HepG2 (cell line): Measurements from ENCODE around the gene PLET1. TPM values are rescaled to one million over a fixed set of nuclear protein-coding genes. Genes with fewer than 3 reads are reported as not detected.

Experiments used
- ATAC-seq: fragments of 200-7000 bp; cut with Tn5 transposase; 3 replicates; pipeline ENCODE4 v1.9.1; 2020; ENCODE audit warnings: mild to moderate bottlenecking, moderate library complexity
- BruUV-seq: library from RNA; stranded (reverse); fragments of 400-500 nt; replicated peaks from 2 replicates; lab custom pipeline; 2021; lab: Mats Ljungman, UMichigan
- CTCF ChIA-PET: fragments of 300-600 bp; formaldehyde crosslinking; extraction: SDS; loops from one replicate; lab custom pipeline; 2021; ENCODE audit warnings: low total read pairs, inconsistent platforms, low intra/inter-chr PET ratio; lab: Yijun Ruan, JAX
- POLR2A ChIA-PET: fragments of 350-600 bp; sonication (Branson Sonifier 250); formaldehyde crosslinking; loops from one replicate; lab custom pipeline; 2020; ENCODE audit warnings: antibody characterized with exemption, inconsistent platforms; lab: Yijun Ruan, JAX
- DNase-seq: peaks from one replicate; pipeline ENCODE4 v3.0.0-alpha.2; 2015; ENCODE audit warnings: low spot score
- FAIRE-seq: peaks from 3 replicates; lab custom pipeline; 2011; peaks lifted over from hg19 to GRCh38; lab: Jason Lieb, UNC
- H2AFZ ChIP-seq: one replicate; pipeline ENCODE4 v1.6.1; 2011; ENCODE audit warnings: low read length, inconsistent platforms
- H3K27ac ChIP-seq: fragments of 300-600 bp; 3 replicates; pipeline ENCODE4 v1.8.0; 2011; ENCODE audit warnings: mixed run types, mild to moderate bottlenecking, mixed read lengths, low read length, inconsistent platforms; ENCODE audit not compliant: insufficient read depth; ENCODE audit errors: extremely low read length
- H3K27me3 ChIP-seq, 2 experiments: fragments of 200-600 bp in 1 of 2; 2 replicates in 1 of 2; 3 replicates in 1 of 2; pipeline versions ENCODE4 v1.6.0 to v1.8.0; 2011; ENCODE audit warnings: low read length in 2 of 2, mild to moderate bottlenecking in 2 of 2, moderate library complexity in 2 of 2, inconsistent platforms in 1 of 2; ENCODE audit not compliant: insufficient read depth in 2 of 2, control insufficient read depth in 1 of 2
- H3K36me3 ChIP-seq, 2 experiments: fragments of 200-600 bp in 1 of 2; replicated peaks in 1 of 2; 2 replicates in 1 of 2; 3 replicates in 1 of 2; pipeline versions ENCODE4 v1.5.1 to v1.8.0; 2011; ENCODE audit warnings: low read length in 2 of 2, inconsistent platforms in 1 of 2; ENCODE audit not compliant: insufficient read depth in 2 of 2, control insufficient read depth in 1 of 2
- H3K4me1 ChIP-seq: 2 replicates; pipeline ENCODE4 v1.5.1; 2012; ENCODE audit warnings: low read length, inconsistent platforms; ENCODE audit not compliant: insufficient read depth
- H3K4me2 ChIP-seq: 2 replicates; pipeline ENCODE4 v1.6.0; 2011; ENCODE audit warnings: low read depth, low read length, inconsistent platforms
- H3K4me3 ChIP-seq, 3 experiments: fragments of 200-600 bp in 1 of 3; sonication (generic), shearing (Covaris generic) in 1 of 3; replicated peaks in 1 of 3; 2 replicates each; pipeline ENCODE4 v1.5.1; 2011 to 2016; ENCODE audit warnings: low read length in 3 of 3, inconsistent platforms in 2 of 3, low read depth in 2 of 3, mild to moderate bottlenecking in 2 of 3, control low read depth in 1 of 3, mixed read lengths in 1 of 3; ENCODE audit not compliant: insufficient read depth in 1 of 3
- H3K79me2 ChIP-seq: one replicate; pipeline ENCODE4 v1.6.1; 2011; ENCODE audit warnings: low read length, inconsistent platforms; ENCODE audit not compliant: insufficient read depth
- H3K9ac ChIP-seq: 2 replicates; pipeline ENCODE4 v1.6.0; 2011; ENCODE audit warnings: mild to moderate bottlenecking, low read depth, low read length, inconsistent platforms; ENCODE audit not compliant: insufficient read depth
- H3K9me3 ChIP-seq: 2 replicates; pipeline ENCODE4 v1.5.1; 2012; ENCODE audit warnings: mild to moderate bottlenecking, low read length
- H4K20me1 ChIP-seq: 2 replicates; pipeline ENCODE4 v1.6.0; 2011; ENCODE audit warnings: inconsistent platforms, mild to moderate bottlenecking, low read length, moderate library complexity; ENCODE audit not compliant: insufficient read depth
- AGO2 ChIP-seq: fragments of 200-400 bp; formaldehyde crosslinking; optimal IDR thresholded peaks from 2 replicates; pipeline ENCODE3; 2017; ENCODE audit warnings: mild to moderate bottlenecking, low read depth, low read length, moderate library complexity
- THYN1 ChIP-seq: sonication (generic); formaldehyde crosslinking; IDR thresholded peaks from 2 replicates; pipeline ENCODE4 v1.8.1; 2023; ENCODE audit warnings: low read depth, mild to moderate bottlenecking, moderate library complexity, missing genetic modification reagents, borderline replicate concordance
- ZFP1 ChIP-seq: IDR thresholded peaks from 2 replicates; pipeline ENCODE4 v1.6.1; 2016
- WGBS: methylation state at CpG from one replicate; pipeline ENCODE4 v1.1.6; 2017; ENCODE audit warnings: low lambda C conversion rate; 5-methylcytosine and 5-hydroxymethylcytosine counted together
- in situ Hi-C: cut with HindIII; loops from 2 replicates; pipeline ENCODE4 v1.10.0; 2017; ENCODE audit warnings: low pct_unique_long_range_greater_than_20kb; ENCODE audit not compliant: extremely low pct_ligation_motif_present
- intact Hi-C: fragments of 100-400 bp; cut with micrococcal nuclease; formaldehyde crosslinking; loops from one replicate; pipeline ENCODE4 v1.10.0; 2022; ENCODE audit not compliant: unreplicated experiment
- polyA plus RNA-seq, 8 experiments: library from polyadenylated mRNA; depleted of rRNA in 3 of 8; stranded (reverse) in 7 of 8; unstranded in 1 of 8; fragments of >200 nt; fragmentation: Illumina TruSeq in 4 of 8; extraction: Trizol in 4 of 8; gene quantifications; 2 replicates each; pipeline versions ENCODE4 v1.2.1 to v1.2.3, GENCODE V29; 2011 to 2016; ENCODE audit warnings: low read depth in 4 of 8, missing spikeins in 1 of 8, mixed read lengths in 1 of 8; ENCODE audit not compliant: insufficient read depth in 1 of 8
- total RNA-seq, 5 experiments: library from RNA; depleted of rRNA; stranded (reverse); fragments of >200 nt; fragmentation: Illumina TruSeq; extraction: Trizol; gene quantifications; 2 replicates each; pipeline ENCODE4 v1.2.3, GENCODE V29; 2016; ENCODE audit warnings: low read depth in 1 of 5
- TF ChIP-seq, protein P1 (sequence below): sonication (generic); formaldehyde crosslinking; IDR thresholded peaks from 2 replicates; pipeline ENCODE4 v1.5.0; 2020; ENCODE audit warnings: mild to moderate bottlenecking, missing genetic modification reagents
- TF ChIP-seq, protein P2 (sequence below), 2 experiments: fragments of 450-650 bp in 1 of 2; sonication (generic) in 1 of 2; formaldehyde crosslinking in 1 of 2; IDR thresholded peaks; 2 replicates each; pipeline versions ENCODE4 v1.6.1 to v1.8.0; 2016 to 2022; ENCODE audit warnings: antibody characterized with exemption in 1 of 2, mild to moderate bottlenecking in 1 of 2, missing genetic modification reagents in 1 of 2

Gene PLET1
- total and polyA plus RNA-seq, 2 of the 13 experiments (the other 11 are each of a cell fraction or from before 2014, with no cell fraction given), result not detected

DNA sequence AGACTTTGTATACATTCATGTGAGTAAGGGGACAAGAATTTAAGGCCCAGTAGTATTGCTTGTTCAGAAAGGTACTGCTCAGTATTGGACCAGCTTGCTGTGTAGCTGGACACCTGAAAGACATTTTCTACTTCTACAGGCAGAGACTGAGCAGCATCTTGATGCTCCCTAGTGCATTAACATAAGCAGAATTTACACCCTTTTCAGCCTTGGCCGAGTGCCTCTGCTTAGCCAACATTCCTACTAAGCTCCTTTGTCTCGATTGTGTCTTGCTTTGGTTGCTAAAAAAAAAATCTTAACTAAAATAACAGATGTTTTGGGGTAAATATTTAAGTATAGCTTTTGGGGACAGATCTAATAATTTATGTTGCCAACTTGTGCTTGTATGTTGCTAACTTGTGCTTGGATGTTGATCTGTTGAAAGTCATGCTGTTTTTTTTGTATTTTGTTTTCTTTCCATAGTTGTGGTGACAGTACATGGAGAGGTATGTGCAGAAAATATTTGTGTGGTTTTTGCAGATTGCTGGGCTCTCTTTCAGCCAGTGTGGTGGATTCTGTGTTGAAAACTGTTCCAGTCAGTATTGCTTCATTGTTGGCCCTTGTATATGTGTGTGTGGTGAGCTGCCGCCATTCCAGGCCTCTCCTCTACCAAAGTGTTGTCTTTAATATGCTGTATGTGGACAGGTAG lies 30.8 kb downstream of the PLET1 start (continued):
- TF ChIP-seq, protein P1, sequence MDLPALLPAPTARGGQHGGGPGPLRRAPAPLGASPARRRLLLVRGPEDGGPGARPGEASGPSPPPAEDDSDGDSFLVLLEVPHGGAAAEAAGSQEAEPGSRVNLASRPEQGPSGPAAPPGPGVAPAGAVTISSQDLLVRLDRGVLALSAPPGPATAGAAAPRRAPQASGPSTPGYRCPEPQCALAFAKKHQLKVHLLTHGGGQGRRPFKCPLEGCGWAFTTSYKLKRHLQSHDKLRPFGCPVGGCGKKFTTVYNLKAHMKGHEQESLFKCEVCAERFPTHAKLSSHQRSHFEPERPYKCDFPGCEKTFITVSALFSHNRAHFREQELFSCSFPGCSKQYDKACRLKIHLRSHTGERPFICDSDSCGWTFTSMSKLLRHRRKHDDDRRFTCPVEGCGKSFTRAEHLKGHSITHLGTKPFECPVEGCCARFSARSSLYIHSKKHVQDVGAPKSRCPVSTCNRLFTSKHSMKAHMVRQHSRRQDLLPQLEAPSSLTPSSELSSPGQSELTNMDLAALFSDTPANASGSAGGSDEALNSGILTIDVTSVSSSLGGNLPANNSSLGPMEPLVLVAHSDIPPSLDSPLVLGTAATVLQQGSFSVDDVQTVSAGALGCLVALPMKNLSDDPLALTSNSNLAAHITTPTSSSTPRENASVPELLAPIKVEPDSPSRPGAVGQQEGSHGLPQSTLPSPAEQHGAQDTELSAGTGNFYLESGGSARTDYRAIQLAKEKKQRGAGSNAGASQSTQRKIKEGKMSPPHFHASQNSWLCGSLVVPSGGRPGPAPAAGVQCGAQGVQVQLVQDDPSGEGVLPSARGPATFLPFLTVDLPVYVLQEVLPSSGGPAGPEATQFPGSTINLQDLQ, result no peak
- TF ChIP-seq ZFP1 (CRISPR knock-in tag) (no peak), THYN1 (CRISPR knock-in tag) (no peak)

DNA sequence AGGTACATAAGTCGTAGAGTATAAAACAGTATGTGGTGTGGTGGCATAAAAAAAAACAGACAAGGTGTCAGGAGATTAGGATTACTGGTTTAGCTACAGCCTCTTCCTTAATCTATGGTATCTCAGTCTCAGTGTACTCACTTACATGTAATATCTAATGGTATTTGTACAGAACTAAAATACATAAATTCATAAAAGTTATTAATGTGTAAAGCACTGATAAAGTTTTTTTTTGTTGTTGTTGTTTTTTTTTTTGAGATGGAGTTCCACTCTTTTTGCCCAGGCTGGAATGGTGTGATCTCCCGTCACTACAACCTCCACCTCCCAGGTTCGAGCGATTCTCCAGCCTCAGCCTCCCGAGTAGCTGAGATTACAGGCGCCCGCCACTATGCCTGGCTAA lies 31.5 kb downstream of the PLET1 start:
- Histone ChIP-seq H3K79me2 (peaks cover 18% of the 10 kb centered on the region), H3K4me3 (no peak overlapping the region; a peak in 1 of 6 replicates), H3K36me3 (peaks cover 4 to 26% of the 10 kb centered on the region in 2 experiments; a peak in 4 of 5 replicates), H3K9me3 (no peaks in the 10 kb centered on the region), H3K4me1 (peaks cover 63% of the 10 kb centered on the region), H3K9ac (no peak overlapping the region), H4K20me1 (no peaks in the 10 kb centered on the region), H3K4me2 (no peak overlapping the region), H3K27me3 (no peaks in the 10 kb centered on the region; a peak in 1 of 5 replicates), H2AFZ (no peak overlapping the region), H3K27ac (no peak overlapping the region)
- WGBS, result 97% methylated on average over 7 of the region's 7 CpGs
- in situ Hi-C loops (loop anchor here (10.0 kb wide), 1 partner anchor 226 kb away; no protein-coding TSS in a partner anchor), intact Hi-C loops (loop anchor here (10.0 kb wide), 1 partner anchor 566 kb away; no protein-coding TSS in a partner anchor)
- no TSS peak for BruUV-seq
- DNase-seq (no peak), FAIRE-seq (no peak), ATAC-seq (no peak)
- TF ChIP-seq, protein P2, sequence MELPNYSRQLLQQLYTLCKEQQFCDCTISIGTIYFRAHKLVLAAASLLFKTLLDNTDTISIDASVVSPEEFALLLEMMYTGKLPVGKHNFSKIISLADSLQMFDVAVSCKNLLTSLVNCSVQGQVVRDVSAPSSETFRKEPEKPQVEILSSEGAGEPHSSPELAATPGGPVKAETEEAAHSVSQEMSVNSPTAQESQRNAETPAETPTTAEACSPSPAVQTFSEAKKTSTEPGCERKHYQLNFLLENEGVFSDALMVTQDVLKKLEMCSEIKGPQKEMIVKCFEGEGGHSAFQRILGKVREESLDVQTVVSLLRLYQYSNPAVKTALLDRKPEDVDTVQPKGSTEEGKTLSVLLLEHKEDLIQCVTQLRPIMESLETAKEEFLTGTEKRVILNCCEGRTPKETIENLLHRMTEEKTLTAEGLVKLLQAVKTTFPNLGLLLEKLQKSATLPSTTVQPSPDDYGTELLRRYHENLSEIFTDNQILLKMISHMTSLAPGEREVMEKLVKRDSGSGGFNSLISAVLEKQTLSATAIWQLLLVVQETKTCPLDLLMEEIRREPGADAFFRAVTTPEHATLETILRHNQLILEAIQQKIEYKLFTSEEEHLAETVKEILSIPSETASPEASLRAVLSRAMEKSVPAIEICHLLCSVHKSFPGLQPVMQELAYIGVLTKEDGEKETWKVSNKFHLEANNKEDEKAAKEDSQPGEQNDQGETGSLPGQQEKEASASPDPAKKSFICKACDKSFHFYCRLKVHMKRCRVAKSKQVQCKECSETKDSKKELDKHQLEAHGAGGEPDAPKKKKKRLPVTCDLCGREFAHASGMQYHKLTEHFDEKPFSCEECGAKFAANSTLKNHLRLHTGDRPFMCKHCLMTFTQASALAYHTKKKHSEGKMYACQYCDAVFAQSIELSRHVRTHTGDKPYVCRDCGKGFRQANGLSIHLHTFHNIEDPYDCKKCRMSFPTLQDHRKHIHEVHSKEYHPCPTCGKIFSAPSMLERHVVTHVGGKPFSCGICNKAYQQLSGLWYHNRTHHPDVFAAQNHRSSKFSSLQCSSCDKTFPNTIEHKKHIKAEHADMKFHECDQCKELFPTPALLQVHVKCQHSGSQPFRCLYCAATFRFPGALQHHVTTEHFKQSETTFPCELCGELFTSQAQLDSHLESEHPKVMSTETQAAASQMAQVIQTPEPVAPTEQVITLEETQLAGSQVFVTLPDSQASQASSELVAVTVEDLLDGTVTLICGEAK (IDR thresholded peaks at IDR 0.05), result peak; percentile 30; the same call in 1 of the 2 replicates
- TF ChIP-seq, protein P2 (CRISPR knock-in tag; IDR thresholded peaks at IDR 0.05), result no peak
- TF ChIP-seq AGO2, result no peak
- ChIA-PET POLR2A (no interaction called here), CTCF (no interaction called here)
